Measurements from ENCODE around the gene DAPK1.

DAPK1 gene

DNA sequence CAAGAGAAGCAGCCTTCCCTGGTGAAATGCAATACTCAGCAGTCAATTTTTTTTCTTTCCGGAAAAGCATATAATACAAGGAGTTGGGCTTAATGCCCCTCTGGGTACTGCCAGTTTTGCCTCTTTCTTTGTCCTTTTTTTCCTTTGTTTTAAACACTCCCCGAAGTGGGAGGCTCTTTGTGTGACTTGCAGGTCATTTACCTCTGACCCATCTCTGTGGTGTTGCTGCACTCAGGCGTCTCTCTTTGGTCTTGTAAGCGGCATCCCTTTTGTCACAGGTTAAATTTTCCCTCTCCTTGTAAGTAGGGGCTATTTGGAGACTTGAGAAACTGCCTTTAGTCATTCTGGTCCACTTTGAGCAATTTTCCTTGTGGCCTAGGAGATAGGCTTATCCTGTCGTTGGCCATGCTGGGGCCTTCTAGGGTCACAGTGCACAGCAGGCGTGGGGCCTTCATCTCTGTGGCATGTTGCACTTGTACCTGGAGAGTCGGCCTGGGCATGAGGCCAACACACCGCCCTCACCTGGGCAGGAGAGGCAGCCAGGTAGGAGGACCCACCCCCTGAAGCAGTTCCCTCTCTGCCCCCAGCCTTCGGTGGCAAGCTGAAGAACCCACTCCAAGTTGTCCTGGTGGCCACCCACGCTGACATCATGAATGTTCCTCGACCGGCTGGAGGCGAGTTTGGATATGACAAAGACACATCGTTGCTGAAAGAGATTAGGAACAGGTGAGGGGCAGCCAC, 200.6 kb downstream of the DAPK1 start:
- no peak for DNase-seq

DNA sequence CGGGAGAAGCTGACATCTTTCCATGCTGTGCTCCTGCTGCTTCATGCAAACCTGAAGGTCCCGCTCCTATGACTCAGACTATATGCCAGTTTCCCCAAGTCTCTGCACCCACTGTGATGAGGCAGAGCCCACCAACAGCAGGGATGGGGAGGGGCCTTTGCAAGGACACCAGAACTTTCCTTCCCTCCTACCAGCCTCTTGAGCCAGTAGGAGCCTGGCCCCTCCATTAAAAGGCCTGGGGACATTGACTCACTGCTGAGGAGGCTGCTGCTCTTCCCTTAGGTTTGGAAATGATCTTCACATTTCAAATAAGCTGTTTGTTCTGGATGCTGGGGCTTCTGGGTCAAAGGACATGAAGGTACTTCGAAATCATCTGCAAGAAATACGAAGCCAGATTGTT, 202.2 kb downstream of the DAPK1 start:
- DNase-seq, result no peak

DNA sequence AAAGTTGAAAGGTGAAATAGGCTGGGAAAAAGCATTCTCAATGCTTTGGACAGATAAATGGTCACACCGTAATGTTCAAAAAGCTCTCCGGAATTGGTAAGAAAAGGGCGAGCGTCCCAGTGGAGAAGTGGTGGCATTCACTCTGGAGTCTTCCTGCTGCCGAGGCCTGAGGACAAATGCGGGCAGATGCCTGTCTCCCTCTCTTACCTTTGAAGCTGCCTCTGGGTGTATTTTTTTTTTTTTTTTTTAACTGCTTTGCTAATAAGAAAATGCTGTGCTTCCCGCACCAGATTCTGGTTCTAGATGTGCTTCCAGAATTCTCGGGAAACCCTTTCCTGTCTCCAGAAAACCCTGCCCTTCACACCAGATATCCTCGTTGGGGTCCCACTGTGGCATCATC, 203.8 kb downstream of the DAPK1 start:
- no peak for DNase-seq

DNA sequence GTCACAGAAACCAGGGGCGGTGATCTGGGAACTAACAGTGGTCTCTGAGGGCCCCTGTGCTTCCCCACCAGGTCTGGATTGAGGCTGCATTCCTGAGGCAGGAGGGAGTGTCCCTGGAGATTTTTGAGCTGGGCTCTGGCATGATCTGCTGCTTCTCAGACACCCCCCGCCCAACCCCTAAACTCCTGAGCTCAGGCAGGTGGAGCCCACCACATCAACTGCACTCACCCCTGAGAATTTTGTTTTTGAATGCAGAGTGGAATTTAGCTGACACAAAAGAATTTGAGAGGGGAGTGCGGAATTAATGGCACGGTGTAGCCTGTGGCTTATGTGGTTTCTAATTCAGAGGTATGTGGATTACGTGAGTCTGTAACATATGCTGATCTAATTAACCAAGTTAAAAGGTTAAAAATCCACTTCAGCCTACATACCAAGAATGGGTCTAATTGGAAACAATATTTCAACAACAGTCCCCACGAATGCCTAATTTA, 204.3 kb downstream of the DAPK1 start:
- DNase-seq, result no peak

DNA sequence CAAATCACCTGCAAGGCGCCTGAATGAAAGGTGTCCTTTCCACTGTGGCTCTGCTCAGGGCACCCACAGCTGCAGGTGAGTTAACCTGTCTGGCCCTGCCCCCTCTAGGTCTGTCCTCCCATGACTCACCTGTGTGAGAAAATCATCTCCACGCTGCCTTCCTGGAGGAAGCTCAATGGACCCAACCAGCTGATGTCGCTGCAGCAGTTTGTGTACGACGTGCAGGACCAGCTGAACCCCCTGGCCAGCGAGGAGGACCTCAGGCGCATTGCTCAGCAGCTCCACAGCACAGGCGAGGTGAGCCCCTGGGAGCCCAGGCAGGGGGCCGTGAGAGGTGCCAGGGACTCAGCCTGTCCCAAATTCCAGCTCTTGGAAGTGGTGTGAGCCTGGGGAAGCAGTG, 205.3 kb downstream of the DAPK1 start:
- DNase-seq, result no peak

DNA sequence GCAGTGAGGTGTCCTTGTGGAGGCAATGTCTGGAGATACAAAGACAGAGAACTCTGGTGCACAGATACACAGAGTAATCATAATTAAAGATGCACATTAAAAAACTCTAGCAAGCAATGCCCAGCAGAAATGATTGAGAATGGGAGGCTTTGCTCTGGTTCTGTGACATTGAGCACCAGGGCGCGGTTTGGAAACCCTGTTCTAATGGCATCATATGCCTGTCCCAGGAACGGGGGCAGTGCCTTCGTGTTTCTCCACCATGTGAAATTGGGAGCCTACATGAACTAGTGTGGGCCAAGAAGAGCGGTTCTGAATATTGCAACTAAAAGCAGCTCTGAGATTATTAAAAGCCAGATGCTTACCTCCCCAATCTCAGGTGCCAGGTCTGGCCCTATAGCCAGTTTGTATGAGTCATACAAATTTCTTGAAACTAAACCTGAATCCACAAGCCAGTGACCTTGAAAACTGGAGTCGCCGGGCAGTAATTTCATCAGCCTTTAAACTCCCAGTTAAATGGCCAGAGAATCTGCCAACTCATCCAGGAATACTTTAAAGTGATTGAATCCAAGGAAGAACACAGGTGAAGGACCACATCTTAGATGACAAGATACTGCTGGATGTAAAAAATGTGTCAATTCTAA, 206.1 kb downstream of the DAPK1 start:
- no peak for DNase-seq

DNA sequence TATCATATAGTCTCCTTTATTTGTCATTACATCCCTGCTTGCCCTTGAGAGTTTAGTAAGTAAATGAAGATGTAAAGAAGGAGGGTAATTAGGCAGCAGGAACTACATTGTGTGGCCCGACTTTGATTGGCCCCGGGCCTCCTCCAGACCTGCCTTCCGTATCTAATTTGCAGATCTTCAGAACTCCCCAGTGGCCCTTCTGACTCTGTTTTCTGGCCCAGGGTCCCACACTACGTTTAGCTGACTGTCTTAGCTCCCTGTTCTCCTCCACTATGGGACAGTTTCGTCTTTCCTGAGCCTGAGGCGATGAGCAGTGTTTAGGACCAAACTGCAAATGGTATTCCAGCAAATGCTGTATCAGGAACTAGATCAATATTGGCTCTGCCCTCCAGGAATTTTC, 206.7 kb downstream of the DAPK1 start:
- DNase-seq, result no peak

DNA sequence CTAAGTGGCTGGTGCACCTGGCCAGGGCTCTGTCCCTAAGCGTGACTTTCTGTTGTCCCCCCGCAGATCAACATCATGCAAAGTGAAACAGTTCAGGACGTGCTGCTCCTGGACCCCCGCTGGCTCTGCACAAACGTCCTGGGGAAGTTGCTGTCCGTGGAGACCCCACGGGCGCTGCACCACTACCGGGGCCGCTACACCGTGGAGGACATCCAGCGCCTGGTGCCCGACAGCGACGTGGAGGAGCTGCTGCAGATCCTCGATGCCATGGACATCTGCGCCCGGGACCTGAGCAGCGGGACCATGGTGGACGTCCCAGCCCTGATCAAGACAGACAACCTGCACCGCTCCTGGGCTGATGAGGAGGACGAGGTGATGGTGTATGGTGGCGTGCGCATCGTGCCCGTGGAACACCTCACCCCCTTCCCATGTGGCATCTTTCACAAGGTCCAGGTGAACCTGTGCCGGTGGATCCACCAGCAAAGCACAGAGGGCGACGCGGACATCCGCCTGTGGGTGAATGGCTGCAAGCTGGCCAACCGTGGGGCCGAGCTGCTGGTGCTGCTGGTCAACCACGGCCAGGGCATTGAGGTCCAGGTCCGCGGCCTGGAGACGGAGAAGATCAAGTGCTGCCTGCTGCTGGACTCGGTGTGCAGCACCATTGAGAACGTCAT, 208.5 kb downstream of the DAPK1 start:
- DNase-seq, result no peak

DNA sequence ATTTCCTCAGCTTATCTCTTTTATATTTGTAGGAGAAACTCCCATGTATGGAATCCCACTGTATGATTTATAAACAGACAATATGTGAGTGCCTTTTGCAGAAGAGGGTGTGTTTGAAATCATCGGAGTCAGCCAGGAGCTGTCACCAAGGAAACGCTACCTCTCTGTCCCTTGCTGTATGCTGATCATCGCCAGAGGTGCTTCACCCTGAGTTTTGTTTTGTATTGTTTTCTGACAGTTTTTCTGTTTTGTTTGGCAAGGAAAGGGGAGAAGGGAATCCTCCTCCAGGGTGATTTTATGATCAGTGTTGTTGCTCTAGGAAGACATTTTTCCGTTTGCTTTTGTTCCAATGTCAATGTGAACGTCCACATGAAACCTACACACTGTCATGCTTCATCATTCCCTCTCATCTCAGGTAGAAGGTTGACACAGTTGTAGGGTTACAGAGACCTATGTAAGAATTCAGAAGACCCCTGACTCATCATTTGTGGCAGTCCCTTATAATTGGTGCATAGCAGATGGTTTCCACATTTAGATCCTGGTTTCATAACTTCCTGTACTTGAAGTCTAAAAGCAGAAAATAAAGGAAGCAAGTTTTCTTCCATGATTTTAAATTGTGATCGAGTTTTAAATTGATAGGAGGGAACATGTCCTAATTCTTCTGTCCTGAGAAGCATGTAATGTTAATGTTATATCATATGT, 210.3 kb downstream of the DAPK1 start:
- DNase-seq, result peak; percentile 9 to 35

DNA sequence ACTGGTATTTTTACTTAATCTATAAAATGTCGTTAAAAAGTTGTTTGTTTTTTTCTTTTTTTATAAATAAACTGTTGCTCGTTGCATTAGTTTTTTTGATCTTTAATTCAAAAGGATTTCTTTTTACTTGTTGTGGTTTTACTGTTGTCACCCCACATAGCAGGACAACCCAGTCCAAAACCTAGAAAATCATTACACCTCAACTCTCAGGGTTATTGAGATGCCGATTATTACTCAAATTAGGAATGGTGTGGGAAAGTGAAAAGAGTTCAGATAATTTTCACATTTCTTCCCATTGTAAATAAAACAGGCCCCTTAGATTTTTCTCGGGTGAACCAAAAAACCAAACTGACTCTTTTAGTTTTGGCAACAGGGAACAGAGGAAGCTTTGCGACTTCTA, 210.9 kb downstream of the DAPK1 start:
- no peak for DNase-seq

DNA sequence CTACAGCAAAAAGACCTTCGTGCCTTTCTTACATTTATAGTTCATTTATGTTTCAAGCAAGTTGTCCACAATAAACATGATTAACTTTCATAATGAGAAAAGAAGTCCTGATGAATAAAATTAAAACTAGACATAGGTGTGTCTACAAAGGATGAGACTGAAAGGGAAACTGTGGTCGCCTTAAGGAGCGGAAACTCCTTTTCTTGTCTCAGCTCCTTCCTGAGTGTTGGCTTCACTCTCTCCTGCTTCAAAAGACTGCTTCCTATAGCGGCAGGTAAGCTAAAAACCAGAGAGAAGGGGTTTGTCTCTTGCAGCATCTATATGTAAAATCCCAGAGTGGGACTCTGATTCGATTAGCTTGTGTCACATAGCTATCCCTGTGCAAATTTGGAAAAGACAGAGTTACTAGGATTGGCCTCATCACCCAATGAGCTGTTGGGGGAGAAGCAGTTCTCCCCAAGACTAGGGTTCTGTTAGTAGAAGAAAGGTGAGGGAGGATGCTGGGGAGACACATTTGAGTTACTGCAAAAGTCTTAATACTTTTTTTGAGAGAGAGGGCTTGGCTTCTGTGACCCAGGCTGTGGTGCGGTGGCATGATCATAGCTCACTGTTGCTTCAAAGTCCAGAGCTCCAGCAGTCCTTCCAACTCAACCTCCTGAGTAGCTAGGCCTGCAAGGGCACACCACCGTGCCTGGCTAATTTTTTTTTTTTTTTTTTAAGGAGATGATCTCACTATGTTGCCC, 211.5 kb downstream of the DAPK1 start:
- no peak for DNase-seq

DNA sequence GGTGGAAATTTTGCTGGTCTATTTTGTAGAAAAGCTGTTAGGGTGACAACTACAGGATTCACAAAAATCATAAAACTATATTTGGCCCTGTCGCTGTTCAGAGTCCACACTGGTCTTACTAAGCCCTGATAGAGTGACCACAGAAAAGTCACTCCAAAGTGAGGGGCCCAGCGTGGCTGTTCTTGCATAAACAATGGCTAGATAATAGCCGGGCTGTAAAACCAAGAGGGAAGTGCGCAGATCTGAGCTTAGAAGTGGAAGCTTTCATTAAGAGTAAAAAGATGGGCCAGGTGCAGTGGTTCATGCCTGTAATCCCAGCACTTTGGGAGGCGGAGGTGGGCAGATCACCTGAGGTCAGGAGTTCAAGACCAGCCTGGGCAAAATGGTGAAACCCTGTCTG, 212.8 kb downstream of the DAPK1 start:
- no peak for DNase-seq

DNA sequence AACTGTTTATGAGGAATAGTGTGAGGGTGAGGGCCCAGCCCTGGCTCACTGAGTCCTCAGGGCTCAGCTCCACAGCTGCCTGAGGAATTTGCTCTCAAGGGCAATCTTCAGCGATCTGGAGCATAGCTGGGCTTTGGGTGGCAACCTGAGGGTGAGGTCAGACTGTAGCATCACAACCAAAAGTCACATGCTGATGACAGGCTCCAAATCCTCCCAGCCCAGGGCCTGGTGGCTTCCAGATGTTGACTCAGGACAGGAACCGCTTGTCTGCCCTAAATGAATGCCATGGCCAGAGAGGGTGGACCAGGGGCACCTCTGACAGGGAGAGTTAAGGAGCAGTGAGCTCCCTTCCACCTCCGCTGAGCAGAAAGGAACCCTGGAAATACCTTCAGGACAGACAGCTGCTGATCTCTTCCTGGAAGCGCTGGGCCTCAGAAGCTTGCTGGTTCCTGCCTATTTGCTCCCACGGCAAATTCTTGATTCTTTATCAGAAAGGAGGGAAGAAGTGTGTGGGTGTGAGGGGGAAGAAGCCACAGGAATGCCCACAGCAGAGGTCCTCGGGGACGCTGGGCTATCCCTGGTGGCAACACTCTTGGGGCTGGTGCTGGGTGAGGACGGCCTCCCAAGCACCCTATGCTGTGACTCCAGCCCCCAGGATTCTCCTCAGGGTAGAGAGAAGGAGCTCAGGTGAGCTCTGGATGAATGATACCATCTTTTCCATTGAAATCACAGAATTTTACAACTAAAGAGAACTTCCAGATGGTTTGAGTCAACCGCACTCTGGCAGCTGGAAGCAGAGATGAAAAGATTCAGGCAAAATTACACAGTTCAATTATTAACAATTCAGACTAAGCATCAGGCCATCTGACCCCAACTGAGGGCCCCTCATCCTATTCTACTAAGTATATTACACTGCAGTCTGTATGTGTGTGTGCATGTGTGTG, 214.5 kb downstream of the DAPK1 start:
- DNase-seq, result no peak

DNA sequence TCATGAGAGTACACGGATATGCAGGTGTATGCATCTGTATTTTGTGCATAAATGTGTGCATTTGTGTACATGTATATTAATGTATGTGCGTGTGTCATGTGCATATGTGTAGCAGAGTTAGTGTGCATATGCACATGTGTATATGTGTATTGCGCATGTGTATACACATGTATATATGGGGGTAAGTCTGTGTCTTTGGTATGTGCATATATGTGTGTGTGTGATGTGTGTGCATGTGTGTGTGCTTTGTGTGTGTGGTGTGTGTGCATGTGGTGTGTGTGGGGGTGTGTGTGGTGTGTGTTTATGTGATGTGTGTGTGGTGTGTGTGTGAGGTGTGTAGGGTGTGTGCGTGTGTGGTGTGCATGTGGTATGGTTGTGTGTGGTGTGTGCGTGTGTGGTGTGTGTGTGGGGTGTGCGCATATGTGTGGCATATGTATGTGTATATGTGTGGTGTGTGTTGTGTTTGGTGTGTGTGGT, 215.2 kb downstream of the DAPK1 start:
- DNase-seq, result no peak

DNA sequence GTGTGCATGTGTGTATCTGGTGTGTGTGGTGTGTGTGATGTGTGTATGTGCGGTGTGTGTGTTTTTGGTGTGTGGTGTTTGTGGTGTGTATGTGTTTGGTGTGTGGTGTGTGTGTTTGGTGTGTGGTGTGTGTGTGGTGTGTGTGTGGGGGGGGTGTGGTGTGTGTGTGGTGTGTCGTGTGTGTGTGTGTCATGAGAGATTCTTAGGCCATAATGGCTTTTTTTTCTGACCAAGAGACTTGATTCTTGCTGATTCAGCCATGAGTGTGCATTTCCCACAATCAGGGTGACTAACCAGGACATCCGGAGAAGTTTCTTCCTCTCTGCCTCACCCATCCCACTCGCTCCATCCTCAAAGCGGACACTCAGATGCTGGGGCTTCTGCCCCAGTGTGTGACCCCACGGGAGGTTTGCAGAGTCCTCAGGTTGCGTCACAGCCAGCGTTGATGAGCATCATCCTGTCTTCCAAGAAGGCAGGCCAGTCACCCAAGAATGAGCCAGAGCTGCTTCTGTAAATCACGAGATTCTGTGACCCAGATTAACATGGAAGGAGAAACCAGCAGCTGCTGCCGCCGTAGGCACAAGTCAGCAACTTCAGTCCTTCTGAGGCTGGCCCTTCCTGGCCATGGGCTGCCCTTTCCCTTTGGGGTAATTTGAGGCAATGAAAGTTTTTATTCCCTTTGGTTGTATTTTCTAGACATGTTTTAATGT, 215.8 kb downstream of the DAPK1 start:
- peak in 1 of 2 experiments; percentile 3 for DNase-seq

DNA sequence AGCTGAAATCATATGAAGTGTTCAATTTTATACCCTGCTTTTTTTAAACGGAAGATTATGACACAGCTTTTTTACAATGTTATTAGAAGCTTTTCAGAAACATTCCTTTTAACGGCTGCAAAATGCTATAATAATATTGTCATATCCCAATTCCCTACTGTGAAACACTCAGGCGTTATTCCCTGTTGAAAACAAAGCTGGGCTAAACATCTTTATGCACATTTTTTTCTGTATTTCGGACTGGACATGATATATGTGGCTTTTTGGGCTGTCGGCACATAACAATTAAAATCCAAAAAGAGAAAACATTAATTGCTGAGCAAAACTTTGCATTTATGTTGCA, 216.3 kb downstream of the DAPK1 start:
- DNase-seq, result no peak

DNA sequence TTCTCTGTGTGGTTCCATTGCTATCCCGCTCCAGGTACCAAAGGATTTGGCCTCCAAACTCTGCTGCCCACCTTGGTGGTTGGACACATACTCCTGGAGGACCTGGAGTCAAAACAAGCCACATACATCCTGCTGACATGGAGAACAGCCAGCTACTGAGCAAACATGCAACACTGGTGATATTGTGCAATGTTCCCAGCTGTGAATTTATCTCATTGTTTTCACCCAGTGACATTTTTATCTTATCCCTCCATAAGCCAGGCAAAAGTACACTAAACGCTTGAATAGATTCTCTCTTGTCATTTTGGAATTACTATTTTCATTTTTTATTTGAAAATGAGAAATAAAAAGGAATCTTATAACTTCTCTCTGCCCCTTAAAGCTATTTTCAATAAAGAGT, 217.2 kb downstream of the DAPK1 start:
- peak; percentile 13 to 20 for DNase-seq

DNA sequence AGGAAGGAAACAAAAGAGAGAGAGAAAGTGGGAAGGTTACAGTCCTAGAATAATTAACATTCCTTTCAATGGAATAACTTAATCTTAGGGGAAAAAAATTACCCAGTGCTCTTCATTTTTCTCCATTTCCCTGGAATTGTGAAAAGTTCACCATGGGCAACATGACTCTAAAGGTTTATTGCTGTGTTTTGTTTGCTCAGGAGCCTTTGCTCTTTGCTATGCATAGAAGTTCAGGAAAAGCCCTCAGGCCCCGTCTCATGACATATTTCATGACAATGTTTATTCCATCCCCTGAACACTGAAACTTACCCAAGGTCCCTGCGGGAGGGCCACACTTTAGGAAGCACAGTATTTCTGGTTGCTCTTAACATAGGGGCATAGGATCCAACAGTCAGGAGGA, 218.5 kb downstream of the DAPK1 start:
- DNase-seq, result no peak

DNA sequence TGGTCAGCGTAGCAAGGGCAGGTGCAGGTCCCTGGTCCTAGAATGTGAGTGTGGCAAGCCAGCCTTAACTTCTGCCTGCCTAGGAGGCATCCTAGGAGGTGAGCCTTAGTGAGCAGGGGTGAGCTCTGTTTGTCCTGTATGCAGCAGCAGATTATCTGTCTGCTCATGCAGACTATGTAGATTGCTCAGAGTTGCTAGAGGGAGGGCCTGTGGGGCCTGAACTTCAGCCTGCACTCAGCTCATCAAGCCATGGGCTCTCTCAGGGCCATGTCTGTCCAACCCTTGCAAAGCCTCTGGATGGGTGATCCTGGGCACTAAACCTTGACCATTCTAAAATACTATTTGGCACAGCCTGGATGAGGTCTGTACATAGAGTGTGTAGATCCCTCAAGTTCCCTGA, 219.8 kb downstream of the DAPK1 start:
- no peak for DNase-seq

DNA sequence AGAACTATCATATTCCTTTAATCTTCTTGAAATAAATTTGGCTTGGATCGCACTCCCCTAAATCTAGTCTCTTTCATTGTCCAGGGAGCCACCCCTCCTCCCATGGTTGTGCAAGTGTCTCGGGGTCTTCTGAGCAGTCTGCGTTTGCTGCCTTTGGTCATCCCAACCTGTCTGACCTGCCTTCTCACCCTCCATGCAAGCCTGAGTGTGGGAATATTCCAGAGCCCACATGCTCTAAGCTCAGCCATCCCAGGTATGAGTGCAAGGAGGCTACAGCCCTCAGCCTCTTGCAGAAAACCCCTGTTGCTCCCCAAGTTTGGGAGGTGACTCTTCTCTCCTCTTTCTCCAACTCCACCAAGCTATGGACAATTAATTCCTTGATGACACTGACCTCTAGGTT, 220.6 kb downstream of the DAPK1 start:
- DNase-seq, result no peak
